Dermis microvascular lymphatic vessel endothelial cell (primary cell): Measurements from ENCODE around the gene MCTP1. TPM values are rescaled to one million over a fixed set of nuclear protein-coding genes. Genes with fewer than 3 reads are reported as not detected.

Source experiments
- DNase-seq, 2 donors: peaks; one replicate each; pipeline versions ENCODE4 v3.0.0 to v3.0.0-alpha.2; 2010; ENCODE audit warnings: low read depth in 2 of 2
- total RNA-seq: library from RNA; depleted of rRNA; stranded (reverse); fragments of >200 nt; gene quantifications from 2 replicates; pipeline ENCODE4 v1.2.1, GENCODE V29; 2014

MCTP1 gene
- total RNA-seq, 1 donor from 2014 or later = 38.8 TPM

GRCh38 chr5:95124101-95124500 lies 160.8 kb downstream of the MCTP1 start:
- DNase-seq = no peak

- DNase-seq = no peak
Measured at GRCh38 chr5:95114902-95115301, 170.0 kb downstream of the MCTP1 start.

GRCh38 chr5:95114305-95114704 lies 170.6 kb downstream of the MCTP1 start:
- no peak for DNase-seq

- no peak for DNase-seq
Measured at GRCh38 chr5:95113489-95113888, 171.4 kb downstream of the MCTP1 start.

- peak in 1 of 2 donors; percentile 57 for DNase-seq
Measured at GRCh38 chr5:95111141-95111540, 173.8 kb downstream of the MCTP1 start.

GRCh38 chr5:95110118-95110517 lies 174.8 kb downstream of the MCTP1 start:
- DNase-seq = no peak

GRCh38 chr5:95107138-95107537 lies 177.8 kb downstream of the MCTP1 start:
- no peak for DNase-seq

GRCh38 chr5:95105638-95106037 lies 179.3 kb downstream of the MCTP1 start:
- no peak for DNase-seq

GRCh38 chr5:95102687-95103086 lies 182.2 kb downstream of the MCTP1 start:
- DNase-seq = no peak

- no peak for DNase-seq
Measured at GRCh38 chr5:95102080-95102479, 182.8 kb downstream of the MCTP1 start.

GRCh38 chr5:95100551-95100950 lies 184.3 kb downstream of the MCTP1 start:
- DNase-seq = no peak

GRCh38 chr5:95098012-95098411 lies 186.9 kb downstream of the MCTP1 start:
- no peak for DNase-seq

- DNase-seq = no peak
Measured at GRCh38 chr5:95093211-95093610, 191.7 kb downstream of the MCTP1 start.

- no peak for DNase-seq
Measured at GRCh38 chr5:95090774-95091173, 194.1 kb downstream of the MCTP1 start.

- no peak for DNase-seq
Measured at GRCh38 chr5:95087816-95088317, 197.0 kb downstream of the MCTP1 start.

GRCh38 chr5:95086927-95087815 lies 197.7 kb downstream of the MCTP1 start:
- no peak for DNase-seq

- DNase-seq = no peak
Measured at GRCh38 chr5:95084757-95085156, 200.1 kb downstream of the MCTP1 start.

GRCh38 chr5:95083606-95084005 lies 201.3 kb downstream of the MCTP1 start:
- DNase-seq = peak in 1 of 2 donors; percentile 76

GRCh38 chr5:95081982-95082381 lies 202.9 kb downstream of the MCTP1 start:
- peak in 1 of 2 donors; percentile 72 for DNase-seq

GRCh38 chr5:95081500-95081960 lies 203.4 kb downstream of the MCTP1 start:
- DNase-seq = peak; percentile 70 to 91

- no peak for DNase-seq
Measured at GRCh38 chr5:95080441-95080840, 204.5 kb downstream of the MCTP1 start.

- no peak for DNase-seq
Measured at GRCh38 chr5:95080030-95080429, 204.9 kb downstream of the MCTP1 start.

GRCh38 chr5:95078868-95079267 lies 206.0 kb downstream of the MCTP1 start:
- DNase-seq = no peak
